Gastrocnemius medialis (tissue), 4 donors: ENCODE measurements around the gene PYCARD. TPM values are rescaled to one million over a fixed set of nuclear protein-coding genes. Genes with fewer than 3 reads are reported as not detected.

ENCODE experiments used
- ATAC-seq, 2 donors: fragments of 150-250 bp; one replicate each; pipeline ENCODE4 v1.9.1; 2016
- DNase-seq, 2 donors: peaks; one replicate each; pipeline ENCODE4 v3.0.0-alpha.2; 2019
- H3K27ac ChIP-seq, 4 donors: fragments of 200-600 bp; sonication (generic); 1 replicate in 1 of 4; 2 replicates in 3 of 4; pipeline ENCODE4 v1.5.1; 2016 to 2018; ENCODE audit warnings: mild to moderate bottlenecking in 2 of 4, moderate library complexity in 1 of 4
- H3K27me3 ChIP-seq, 3 donors: fragments of 200-600 bp; sonication (generic) in 2 of 3; 1 replicate in 1 of 3; 2 replicates in 2 of 3; pipeline versions ENCODE4 v1.5.1 to v1.6.0; 2016 to 2019; ENCODE audit warnings: mild to moderate bottlenecking in 1 of 3, moderate library complexity in 1 of 3
- H3K36me3 ChIP-seq, 2 donors: fragments of 200-600 bp; sonication (generic) in 1 of 2; one replicate each; pipeline ENCODE4 v1.5.1; 2017 to 2018
- H3K4me1 ChIP-seq, 2 donors: fragments of 200-600 bp; sonication (generic) in 1 of 2; one replicate each; pipeline ENCODE4 v1.5.1; 2016 to 2017; ENCODE audit warnings: mild to moderate bottlenecking in 2 of 2
- H3K4me3 ChIP-seq, 4 donors: fragments of 200-600 bp; sonication (generic) in 3 of 4; 1 replicate in 1 of 4; 2 replicates in 3 of 4; pipeline ENCODE4 v1.5.1; 2016 to 2019; ENCODE audit warnings: mild to moderate bottlenecking in 2 of 4
- H3K9me3 ChIP-seq, 3 donors: fragments of 200-600 bp; sonication (generic) in 2 of 3; 1 replicate in 1 of 3; 2 replicates in 2 of 3; pipeline ENCODE4 v1.5.1; 2016 to 2019
- CTCF ChIP-seq, 5 experiments: fragments of 450-650 bp in 3 of 5; fragments of 200-600 bp in 2 of 5; sonication (generic) in 2 of 5; IDR thresholded peaks in 4 of 5; conservative IDR thresholded peaks in 1 of 5; 1 replicate in 4 of 5; 2 replicates in 1 of 5; pipeline ENCODE4 v1.5.1; 2016 to 2019; ENCODE audit warnings: antibody characterized with exemption in 5 of 5, mild to moderate bottlenecking in 3 of 5, moderate library complexity in 3 of 5
- POLR2A ChIP-seq, 2 donors: fragments of 450-650 bp; IDR thresholded peaks; one replicate each; pipeline ENCODE4 v1.6.1; 2017; ENCODE audit warnings: antibody characterized with exemption in 2 of 2, mild to moderate bottlenecking in 2 of 2, moderate library complexity in 2 of 2
- in situ Hi-C, 4 donors: fragments of 200-750 bp; cut with MboI; loops; one replicate each; pipeline versions ENCODE4 v1.15.0 to v1.8.0; 2017; ENCODE audit warnings: low sequenced_read_pairs in 4 of 4
- intact Hi-C: fragments of 100-400 bp; cut with DNase I; formaldehyde crosslinking; loops from one replicate; pipeline ENCODE4 v1.15.1; 2023; ENCODE audit warnings: low total_unique reads
- total RNA-seq, 4 donors: library from RNA; depleted of rRNA; stranded (reverse); fragments of >200 nt; gene quantifications; one replicate each; pipeline versions ENCODE4 v1.1.0 to v1.2.3, GENCODE V29; 2016

The PYCARD gene
- 10 to 100 TPM in 1 of 4 donors, 1 to 10 TPM in 3; 1.3 to 16.4 (median 3.7) TPM for total RNA-seq

GRCh38 chr16:31202414-31203375 is at the start of gene PYCARD:
TSS of gene PYCARD (minus strand) at chr16:31202760. CDS start at chr16:31202690, 70 bp downstream.
- ATAC-seq (peak; percentile 22 to 43), DNase-seq (no peak)
- Histone ChIP-seq H3K27me3 (no peaks in the 10 kb centered on the region), H3K9me3 (no peaks in the 10 kb centered on the region), H3K27ac (peak within 1 kb of the TSS; percentile 42 to 67 (median 53)), H3K36me3 (peaks cover 0 to 6% of the 10 kb centered on the region in 2 donors), H3K4me1 (peaks cover 9 to 16% of the 10 kb centered on the region in 2 donors), H3K4me3 (peak within 1 kb of the TSS; percentile 59 to 77 (median 62))
- intact Hi-C loops, result no loop called here
- in situ Hi-C loops, result loop anchor here in 1 of 4 donors (25.0 kb wide), 1 partner anchor 210 kb away; no protein-coding TSS in a partner anchor
- TF ChIP-seq CTCF (IDR thresholded peaks at IDR 0.05 in 4 of 5, conservative IDR thresholded peaks at IDR 0.05 in 1 of 5) (no peak), POLR2A (IDR thresholded peaks at IDR 0.05) (no peak)

GRCh38 chr16:31251435-31251834 is 48.9 kb upstream of the PYCARD start:
- no peaks in the 10 kb centered on the region for H3K9me3 ChIP-seq
- H3K27me3 ChIP-seq, result no peaks in the 10 kb centered on the region
- no peak overlapping the region for H3K27ac ChIP-seq
- intact Hi-C loops, result no loop called here
- no peak for ATAC-seq
- no peak for DNase-seq
- no peaks in the 10 kb centered on the region for H3K4me1 ChIP-seq
- in situ Hi-C loops, result no loop called here
- H3K36me3 ChIP-seq, result no peaks in the 10 kb centered on the region
- H3K4me3 ChIP-seq, result no peak overlapping the region
- TF ChIP-seq CTCF (IDR thresholded peaks at IDR 0.05 in 4 of 5, conservative IDR thresholded peaks at IDR 0.05 in 1 of 5) (no peak), POLR2A (IDR thresholded peaks at IDR 0.05) (no peak)

- no peak overlapping the region for H3K27ac ChIP-seq
- H3K4me3 ChIP-seq, result no peak overlapping the region
- H3K36me3 ChIP-seq, result no peaks in the 10 kb centered on the region
- H3K9me3 ChIP-seq, result no peaks in the 10 kb centered on the region
- in situ Hi-C loops (no loop called here), intact Hi-C loops (no loop called here)
- DNase-seq (no peak), ATAC-seq (no peak)
- H3K4me1 ChIP-seq, result no peaks in the 10 kb centered on the region
- peaks cover 0 to 2% (median 0%) of the 10 kb centered on the region in 3 donors for H3K27me3 ChIP-seq
- TF ChIP-seq POLR2A (IDR thresholded peaks at IDR 0.05) (no peak), CTCF (IDR thresholded peaks at IDR 0.05 in 4 of 5, conservative IDR thresholded peaks at IDR 0.05 in 1 of 5) (no peak)
Measured at GRCh38 chr16:31250782-31251384, 48.3 kb upstream of the PYCARD start.

- ATAC-seq, result no peak
- TF ChIP-seq CTCF (IDR thresholded peaks at IDR 0.05 in 4 of 5, conservative IDR thresholded peaks at IDR 0.05 in 1 of 5) (no peak), POLR2A (IDR thresholded peaks at IDR 0.05) (no peak)
- no peaks in the 10 kb centered on the region for H3K9me3 ChIP-seq
- DNase-seq, result no peak
- intact Hi-C loops, result no loop called here
- H3K27ac ChIP-seq, result no peak overlapping the region
- no peaks in the 10 kb centered on the region for H3K4me1 ChIP-seq
- in situ Hi-C loops, result no loop called here
- H3K4me3 ChIP-seq, result no peak overlapping the region
- H3K36me3 ChIP-seq, result no peaks in the 10 kb centered on the region
- H3K27me3 ChIP-seq, result peaks cover 0 to 3% (median 0%) of the 10 kb centered on the region in 3 donors
Measured at GRCh38 chr16:31248344-31248743, 45.8 kb upstream of the PYCARD start.
